Fibroblast of peridontal ligament (primary cell): ENCODE measurements around the gene PLEKHN1.
A peak's percentile ranks its signal among the peaks of the same experiment; 100 is the strongest.

Source experiments
- DNase-seq: peaks from one replicate; pipeline ENCODE4 v3.0.0-alpha.2; 2010; ENCODE audit errors: extremely low read depth

PLEKHN1 gene

DNA sequence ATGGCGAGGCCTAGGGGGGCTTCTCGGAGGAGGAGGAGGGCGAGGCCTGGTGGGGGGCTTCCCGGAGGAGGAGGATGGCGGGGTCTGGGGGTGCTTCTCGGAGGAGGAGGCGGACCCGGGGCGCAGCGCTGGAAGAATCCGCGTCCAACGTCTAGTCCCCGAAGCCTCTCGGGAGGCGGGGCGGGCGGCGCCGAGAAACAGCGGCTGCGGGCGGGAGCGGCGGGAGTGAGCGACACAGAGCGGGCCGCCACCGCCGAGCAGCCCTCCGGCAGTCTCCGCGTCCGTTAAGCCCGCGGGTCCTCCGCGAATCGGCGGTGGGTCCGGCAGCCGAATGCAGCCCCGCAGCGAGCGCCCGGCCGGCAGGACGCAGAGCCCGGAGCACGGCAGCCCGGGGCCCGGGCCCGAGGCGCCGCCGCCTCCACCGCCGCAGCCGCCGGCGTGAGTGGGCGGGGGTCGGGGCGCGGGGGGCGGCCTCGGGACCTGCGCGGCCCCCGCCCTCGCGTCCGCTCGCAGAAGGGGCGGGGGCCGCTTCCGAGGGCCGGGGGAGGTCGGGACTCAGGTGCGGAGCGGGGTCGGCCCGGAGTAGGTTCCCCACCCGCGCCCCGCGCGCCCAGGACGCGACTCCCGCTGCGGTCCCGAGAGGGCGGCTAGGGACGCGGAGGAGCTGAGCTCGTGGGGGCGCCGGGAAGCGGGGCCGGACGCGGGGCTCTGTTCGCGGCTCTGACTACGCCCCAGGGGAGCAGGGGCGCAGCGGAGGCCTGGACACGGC is 5.7 kb upstream of the PLEKHN1 start, which contains the start of gene KLHL17:
Gene KLHL17 (plus strand): TSS at position 222 of the 769 bp plus-strand sequence. CDS start 110 bp downstream, at position 332.
- peak; percentile 33 for DNase-seq

- no peak for DNase-seq
Measured at GRCh38 chr1:961132-961669, 5.1 kb upstream of the PLEKHN1 start.

DNA sequence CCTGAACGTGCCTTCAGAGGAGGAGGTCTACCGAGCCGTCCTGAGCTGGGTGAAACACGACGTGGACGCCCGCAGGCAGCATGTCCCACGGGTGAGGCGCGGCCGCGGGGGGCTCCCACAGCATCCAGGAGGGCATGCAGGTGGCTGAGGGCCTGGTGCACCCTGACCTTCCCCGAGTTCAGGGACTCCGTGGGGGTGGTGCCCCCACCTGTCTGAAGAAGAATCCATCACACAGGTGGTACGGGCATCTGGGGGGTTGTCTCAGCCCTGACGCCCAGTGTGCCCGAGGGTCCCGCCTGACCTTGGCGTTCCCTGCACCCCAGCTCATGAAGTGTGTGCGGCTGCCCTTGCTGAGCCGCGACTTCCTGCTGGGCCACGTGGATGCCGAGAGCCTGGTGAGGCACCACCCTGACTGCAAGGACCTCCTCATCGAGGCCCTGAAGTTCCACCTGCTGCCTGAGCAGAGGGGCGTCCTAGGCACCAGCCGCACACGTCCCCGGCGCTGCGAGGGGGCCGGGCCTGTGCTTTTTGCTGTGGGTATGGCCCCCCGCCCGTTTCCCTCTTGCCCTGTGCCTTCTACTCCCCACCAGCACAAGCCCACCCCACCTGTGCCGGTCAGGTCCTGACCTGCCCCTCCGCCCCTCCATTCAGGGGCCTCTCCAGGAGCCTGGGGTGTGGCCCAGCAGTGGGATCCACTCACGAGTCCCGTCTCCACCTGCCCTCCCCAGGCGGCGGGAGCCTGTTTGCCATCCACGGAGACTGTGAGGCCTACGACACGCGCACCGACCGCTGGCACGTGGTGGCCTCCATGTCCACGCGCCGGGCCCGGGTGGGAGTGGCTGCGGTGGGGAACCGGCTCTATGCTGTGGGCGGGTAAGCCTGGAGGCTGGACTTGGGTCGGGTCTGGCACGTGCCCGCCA is 3.6 kb upstream of the PLEKHN1 start:
- DNase-seq = no peak

GRCh38 chr1:963301-963651 is 3.0 kb upstream of the PLEKHN1 start:
- no peak for DNase-seq

- no peak for DNase-seq
Measured at GRCh38 chr1:963746-964525, 2.3 kb upstream of the PLEKHN1 start.

- DNase-seq = no peak
Measured at GRCh38 chr1:964691-965525, 1.4 kb upstream of the PLEKHN1 start.

- no peak for DNase-seq
Measured at GRCh38 chr1:965526-966134, 652 bp upstream of the PLEKHN1 start.

GRCh38 chr1:966704-967300 is 520 bp downstream of the PLEKHN1 start:
- peak; percentile 40 for DNase-seq

DNA sequence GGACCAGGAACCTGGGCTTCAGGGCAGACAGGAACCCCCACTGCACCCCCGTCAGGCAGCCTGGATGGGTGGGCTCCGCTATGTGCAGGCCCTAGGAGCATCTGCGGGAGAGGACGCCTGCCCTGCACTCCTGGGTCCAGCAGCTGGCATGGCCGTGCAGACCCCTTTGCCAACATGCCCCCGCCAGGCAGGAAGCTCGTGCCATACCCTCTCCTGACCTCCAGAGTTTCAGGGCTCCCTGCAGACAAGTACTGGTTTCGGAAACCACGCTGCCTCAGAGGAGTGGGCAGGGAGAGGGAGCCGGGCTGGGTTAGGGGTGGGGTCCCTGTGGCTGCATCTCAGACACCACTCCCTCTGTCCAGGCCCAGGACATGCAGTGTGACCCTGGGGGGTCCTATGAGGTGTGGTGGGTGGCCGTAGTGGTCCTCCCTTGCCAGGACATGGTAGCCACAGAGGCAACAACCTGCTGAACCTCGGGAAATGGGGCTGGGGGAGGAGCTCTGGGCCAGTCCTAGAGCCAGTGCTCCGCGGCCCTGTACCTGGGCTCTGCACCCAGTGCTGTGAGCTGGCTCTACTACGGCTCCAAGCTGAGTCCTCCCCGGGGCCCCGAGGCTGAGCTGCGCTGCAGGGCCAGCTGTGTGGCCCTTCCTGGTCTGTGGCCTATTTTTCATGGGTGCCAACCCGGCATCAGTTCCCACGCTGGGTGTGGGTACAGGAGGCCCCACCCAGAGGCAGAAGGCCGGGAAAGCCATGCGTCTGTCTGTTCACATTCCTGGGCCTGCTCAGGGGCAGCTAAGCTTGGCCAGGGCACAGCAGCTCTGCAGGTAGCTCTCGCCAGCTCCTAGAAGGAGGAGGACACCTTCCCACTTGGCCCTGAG is 1.4 kb downstream of the PLEKHN1 start:
- DNase-seq = no peak

DNA sequence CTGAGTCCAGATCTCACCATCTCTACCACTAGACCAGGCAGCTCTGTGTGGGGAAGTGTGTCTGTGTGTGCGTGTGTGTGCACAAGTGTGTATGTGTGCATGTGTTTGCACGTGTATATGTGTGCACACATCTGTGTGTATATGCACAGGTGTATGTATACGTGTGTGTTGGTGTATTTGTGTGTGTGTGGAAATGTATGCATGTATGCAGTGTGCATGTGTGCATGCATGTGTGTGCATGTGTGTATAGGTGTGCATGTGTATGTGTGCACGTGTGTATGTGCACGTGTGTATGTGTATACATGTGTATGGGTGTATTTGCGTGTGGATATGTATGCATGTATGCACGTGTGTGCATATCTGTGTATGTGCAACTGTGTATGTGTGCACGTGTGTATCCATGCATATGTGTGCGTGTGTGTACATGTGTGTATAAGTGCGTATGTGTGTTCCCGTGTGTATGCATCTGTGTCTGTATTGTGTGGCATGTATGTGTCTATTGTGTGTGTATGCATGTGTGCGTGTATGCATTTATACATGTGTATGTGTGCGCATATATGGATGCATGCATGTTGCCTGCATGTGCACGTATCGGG is 3.1 kb downstream of the PLEKHN1 start:
- no peak for DNase-seq

GRCh38 chr1:970242-970972 is 4.1 kb downstream of the PLEKHN1 start:
- no peak for DNase-seq

GRCh38 chr1:970973-971730 is 4.9 kb downstream of the PLEKHN1 start:
- no peak for DNase-seq

- DNase-seq = no peak
Measured at GRCh38 chr1:971751-972506, 5.6 kb downstream of the PLEKHN1 start.

DNA sequence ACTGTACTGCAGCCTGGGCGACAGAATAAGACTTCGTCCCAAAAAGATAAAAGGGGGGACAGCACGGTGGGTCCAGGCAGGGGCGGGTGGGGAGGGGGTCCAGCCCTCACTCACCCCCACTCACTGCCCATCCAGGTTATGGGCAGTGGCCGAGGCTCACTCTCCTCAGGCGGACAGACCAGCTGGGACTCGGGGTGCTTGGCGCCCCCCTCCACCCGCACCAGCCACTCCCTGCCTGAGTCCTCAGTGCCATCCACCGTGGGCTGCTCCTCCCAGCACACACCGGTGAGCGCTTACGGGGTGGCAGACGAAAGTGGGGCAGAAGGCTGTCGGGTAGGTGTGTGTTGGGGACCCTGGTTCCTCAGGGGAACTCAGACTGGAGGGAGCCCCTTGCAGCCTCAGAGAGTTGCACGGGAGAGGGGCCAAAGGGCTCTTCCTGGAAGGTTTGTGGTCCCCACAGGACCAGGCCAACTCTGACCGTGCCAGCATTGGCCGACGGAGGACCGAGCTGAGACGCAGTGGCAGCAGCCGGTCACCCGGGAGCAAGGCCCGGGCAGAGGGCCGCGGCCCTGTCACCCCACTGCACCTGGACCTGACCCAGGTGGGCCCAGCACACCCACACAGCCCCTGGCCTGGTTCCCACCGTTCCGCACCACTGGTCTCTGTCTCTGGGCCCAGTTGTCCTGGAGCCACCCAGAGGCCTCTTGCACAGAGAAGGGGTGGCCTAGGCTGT is 6.6 kb downstream of the PLEKHN1 start:
- DNase-seq = no peak

- no peak for DNase-seq
Measured at GRCh38 chr1:973459-974292, 7.4 kb downstream of the PLEKHN1 start.
